ENCODE results near the gene ASIC4. TPM values are rescaled to one million over a fixed set of nuclear protein-coding genes. Genes with fewer than 3 reads are reported as not detected.

ASIC4 gene
- total and polyA plus RNA-seq, 2 of the 13 experiments (the other 11 are each of a cell fraction or from before 2014, with no cell fraction given): 0.03 TPM; not detected in 1

DNA sequence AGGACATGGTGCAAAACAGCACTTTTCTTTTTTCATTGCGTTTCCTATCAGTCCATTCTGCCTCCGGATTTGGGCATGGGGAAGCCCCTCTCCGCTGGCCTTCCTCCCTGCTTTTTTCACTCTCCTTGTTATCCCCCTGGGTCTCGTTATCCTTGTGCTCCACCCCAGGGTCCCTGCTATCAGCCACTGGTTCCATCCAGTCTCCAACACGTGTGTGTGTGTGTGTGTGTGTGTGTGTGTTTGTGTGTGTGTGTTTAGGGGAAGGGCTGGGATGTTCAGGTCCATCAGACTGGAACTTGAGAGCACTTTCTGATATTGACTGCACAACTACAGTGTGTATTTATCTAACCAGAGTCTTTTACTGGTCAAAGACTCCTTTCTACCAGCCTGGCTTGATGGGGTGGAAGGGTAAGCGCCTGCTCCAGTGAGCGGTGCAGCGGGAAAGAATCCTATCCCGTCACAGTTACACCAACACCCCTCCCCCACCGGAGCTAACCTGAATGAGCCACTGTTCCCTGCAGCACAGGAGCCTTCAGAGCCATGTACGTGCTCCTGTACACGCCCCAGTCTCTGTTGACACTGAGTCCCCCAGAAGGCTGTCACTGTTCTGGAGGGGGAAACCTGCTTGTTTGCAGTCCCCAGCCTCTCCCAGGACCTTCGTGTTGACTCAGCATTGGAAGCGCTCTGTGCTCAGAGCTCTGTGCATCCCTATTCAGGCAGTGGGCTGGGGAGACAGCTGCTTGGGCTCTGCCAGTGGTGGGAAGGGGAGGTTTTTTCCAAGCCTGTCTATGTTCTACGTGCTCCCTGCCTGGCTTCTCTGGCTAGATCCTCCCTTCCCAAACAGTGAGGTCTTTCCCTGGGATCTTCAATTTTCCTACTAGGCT is 62.5 kb downstream of the ASIC4 start (continued):
- TF ChIP-seq, protein P1, sequence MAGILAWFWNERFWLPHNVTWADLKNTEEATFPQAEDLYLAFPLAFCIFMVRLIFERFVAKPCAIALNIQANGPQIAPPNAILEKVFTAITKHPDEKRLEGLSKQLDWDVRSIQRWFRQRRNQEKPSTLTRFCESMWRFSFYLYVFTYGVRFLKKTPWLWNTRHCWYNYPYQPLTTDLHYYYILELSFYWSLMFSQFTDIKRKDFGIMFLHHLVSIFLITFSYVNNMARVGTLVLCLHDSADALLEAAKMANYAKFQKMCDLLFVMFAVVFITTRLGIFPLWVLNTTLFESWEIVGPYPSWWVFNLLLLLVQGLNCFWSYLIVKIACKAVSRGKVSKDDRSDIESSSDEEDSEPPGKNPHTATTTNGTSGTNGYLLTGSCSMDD (CRISPR knock-in tag; IDR thresholded peaks at IDR 0.05): no peak
- no peak for TF ChIP-seq SYNCRIP (IDR thresholded peaks at IDR 0.05; ENCODE audit: insufficient read depth, low read depth, low read length)
- no peak for TF ChIP-seq ZNF674 (CRISPR knock-in tag; IDR thresholded peaks at IDR 0.05; ENCODE audit: low read depth)
- no peak for TF ChIP-seq CBX2 (IDR thresholded peaks at IDR 0.05; ENCODE audit: low read depth, low read length)
- peak; percentile 66; the same call in 1 of the 2 replicates for TF ChIP-seq CBX2 (CRISPR knock-in tag; IDR thresholded peaks at IDR 0.05; ENCODE audit: low read depth)
- TF ChIP-seq ZNF547 (CRISPR knock-in tag; IDR thresholded peaks at IDR 0.05): peak; percentile 91
- TF ChIP-seq ZNF333 (CRISPR knock-in tag; IDR thresholded peaks at IDR 0.05; ENCODE audit: borderline replicate concordance): 0 out of 2 replicates have a peak, but pooled peaks have one; percentile 86
- TF ChIP-seq ZBTB42 (CRISPR knock-in tag; IDR thresholded peaks at IDR 0.05): peak; percentile 94
- no peak; the same call in 1 of the 2 replicates for TF ChIP-seq TCF7 (IDR thresholded peaks at IDR 0.05; ENCODE audit: low read depth)
- TF ChIP-seq, protein P2, sequence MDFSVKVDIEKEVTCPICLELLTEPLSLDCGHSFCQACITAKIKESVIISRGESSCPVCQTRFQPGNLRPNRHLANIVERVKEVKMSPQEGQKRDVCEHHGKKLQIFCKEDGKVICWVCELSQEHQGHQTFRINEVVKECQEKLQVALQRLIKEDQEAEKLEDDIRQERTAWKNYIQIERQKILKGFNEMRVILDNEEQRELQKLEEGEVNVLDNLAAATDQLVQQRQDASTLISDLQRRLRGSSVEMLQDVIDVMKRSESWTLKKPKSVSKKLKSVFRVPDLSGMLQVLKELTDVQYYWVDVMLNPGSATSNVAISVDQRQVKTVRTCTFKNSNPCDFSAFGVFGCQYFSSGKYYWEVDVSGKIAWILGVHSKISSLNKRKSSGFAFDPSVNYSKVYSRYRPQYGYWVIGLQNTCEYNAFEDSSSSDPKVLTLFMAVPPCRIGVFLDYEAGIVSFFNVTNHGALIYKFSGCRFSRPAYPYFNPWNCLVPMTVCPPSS (IDR thresholded peaks at IDR 0.05): no peak
- no peak for TF ChIP-seq PAF1 (CRISPR knock-in tag; IDR thresholded peaks at IDR 0.05)
- TF ChIP-seq NFKBIZ (CRISPR knock-in tag; IDR thresholded peaks at IDR 0.05): peak; percentile 84; the same call in 1 of the 2 replicates
- peak; percentile 98 for TF ChIP-seq TBX2 (CRISPR knock-in tag; IDR thresholded peaks at IDR 0.05; ENCODE audit: borderline replicate concordance)
- TF ChIP-seq, protein P3, sequence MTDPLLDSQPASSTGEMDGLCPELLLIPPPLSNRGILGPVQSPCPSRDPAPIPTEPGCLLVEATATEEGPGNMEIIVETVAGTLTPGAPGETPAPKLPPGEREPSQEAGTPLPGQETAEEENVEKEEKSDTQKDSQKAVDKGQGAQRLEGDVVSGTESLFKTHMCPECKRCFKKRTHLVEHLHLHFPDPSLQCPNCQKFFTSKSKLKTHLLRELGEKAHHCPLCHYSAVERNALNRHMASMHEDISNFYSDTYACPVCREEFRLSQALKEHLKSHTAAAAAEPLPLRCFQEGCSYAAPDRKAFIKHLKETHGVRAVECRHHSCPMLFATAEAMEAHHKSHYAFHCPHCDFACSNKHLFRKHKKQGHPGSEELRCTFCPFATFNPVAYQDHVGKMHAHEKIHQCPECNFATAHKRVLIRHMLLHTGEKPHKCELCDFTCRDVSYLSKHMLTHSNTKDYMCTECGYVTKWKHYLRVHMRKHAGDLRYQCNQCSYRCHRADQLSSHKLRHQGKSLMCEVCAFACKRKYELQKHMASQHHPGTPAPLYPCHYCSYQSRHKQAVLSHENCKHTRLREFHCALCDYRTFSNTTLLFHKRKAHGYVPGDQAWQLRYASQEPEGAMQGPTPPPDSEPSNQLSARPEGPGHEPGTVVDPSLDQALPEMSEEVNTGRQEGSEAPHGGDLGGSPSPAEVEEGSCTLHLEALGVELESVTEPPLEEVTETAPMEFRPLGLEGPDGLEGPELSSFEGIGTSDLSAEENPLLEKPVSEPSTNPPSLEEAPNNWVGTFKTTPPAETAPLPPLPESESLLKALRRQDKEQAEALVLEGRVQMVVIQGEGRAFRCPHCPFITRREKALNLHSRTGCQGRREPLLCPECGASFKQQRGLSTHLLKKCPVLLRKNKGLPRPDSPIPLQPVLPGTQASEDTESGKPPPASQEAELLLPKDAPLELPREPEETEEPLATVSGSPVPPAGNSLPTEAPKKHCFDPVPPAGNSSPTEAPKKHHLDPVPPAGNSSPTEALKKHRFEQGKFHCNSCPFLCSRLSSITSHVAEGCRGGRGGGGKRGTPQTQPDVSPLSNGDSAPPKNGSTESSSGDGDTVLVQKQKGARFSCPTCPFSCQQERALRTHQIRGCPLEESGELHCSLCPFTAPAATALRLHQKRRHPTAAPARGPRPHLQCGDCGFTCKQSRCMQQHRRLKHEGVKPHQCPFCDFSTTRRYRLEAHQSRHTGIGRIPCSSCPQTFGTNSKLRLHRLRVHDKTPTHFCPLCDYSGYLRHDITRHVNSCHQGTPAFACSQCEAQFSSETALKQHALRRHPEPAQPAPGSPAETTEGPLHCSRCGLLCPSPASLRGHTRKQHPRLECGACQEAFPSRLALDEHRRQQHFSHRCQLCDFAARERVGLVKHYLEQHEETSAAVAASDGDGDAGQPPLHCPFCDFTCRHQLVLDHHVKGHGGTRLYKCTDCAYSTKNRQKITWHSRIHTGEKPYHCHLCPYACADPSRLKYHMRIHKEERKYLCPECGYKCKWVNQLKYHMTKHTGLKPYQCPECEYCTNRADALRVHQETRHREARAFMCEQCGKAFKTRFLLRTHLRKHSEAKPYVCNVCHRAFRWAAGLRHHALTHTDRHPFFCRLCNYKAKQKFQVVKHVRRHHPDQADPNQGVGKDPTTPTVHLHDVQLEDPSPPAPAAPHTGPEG (CRISPR knock-in tag; IDR thresholded peaks at IDR 0.05): no peak
- TF ChIP-seq, protein P4, sequence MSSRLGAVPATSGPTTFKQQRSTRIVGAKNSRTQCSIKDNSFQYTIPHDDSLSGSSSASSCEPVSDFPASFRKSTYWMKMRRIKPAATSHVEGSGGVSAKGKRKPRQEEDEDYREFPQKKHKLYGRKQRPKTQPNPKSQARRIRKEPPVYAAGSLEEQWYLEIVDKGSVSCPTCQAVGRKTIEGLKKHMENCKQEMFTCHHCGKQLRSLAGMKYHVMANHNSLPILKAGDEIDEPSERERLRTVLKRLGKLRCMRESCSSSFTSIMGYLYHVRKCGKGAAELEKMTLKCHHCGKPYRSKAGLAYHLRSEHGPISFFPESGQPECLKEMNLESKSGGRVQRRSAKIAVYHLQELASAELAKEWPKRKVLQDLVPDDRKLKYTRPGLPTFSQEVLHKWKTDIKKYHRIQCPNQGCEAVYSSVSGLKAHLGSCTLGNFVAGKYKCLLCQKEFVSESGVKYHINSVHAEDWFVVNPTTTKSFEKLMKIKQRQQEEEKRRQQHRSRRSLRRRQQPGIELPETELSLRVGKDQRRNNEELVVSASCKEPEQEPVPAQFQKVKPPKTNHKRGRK (CRISPR knock-in tag; IDR thresholded peaks at IDR 0.05): no peak
- TF ChIP-seq, protein P5, sequence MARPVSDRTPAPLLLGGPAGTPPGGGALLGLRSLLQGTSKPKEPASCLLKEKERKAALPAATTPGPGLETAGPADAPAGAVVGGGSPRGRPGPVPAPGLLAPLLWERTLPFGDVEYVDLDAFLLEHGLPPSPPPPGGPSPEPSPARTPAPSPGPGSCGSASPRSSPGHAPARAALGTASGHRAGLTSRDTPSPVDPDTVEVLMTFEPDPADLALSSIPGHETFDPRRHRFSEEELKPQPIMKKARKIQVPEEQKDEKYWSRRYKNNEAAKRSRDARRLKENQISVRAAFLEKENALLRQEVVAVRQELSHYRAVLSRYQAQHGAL (CRISPR knock-in tag; IDR thresholded peaks at IDR 0.05; ENCODE audit: not compliant biosample characterization): no peak

All from HepG2 (cell line).